Activated naive CD8-positive, alpha-beta T cell treated with anti-CD3 and anti-CD28 coated beads, Interleukin-2, amount 50 U/mL, for 16 hours (primary cell): ENCODE results near the gene C12orf42.

Source experiments
- DNase-seq: peaks from one replicate; pipeline ENCODE4 v3.0.0-alpha.2; 2020; ENCODE audit warnings: low read depth, low spot score

The C12orf42 gene

GRCh38 chr12:103269946-103270345, 225.8 kb downstream of the C12orf42 start:
- no peak for DNase-seq

- DNase-seq = no peak
Observed at GRCh38 chr12:103268831-103269514, 226.8 kb downstream of the C12orf42 start.

- DNase-seq = no peak
Observed at GRCh38 chr12:103257763-103258162, 238.0 kb downstream of the C12orf42 start.
